Endothelial cell of umbilical vein (primary cell): Measurements from ENCODE around the gene KCNQ5.

Experiments
- CTCF ChIP-seq, 2 donors: IDR thresholded peaks; 1 replicate in 1 of 2; 2 replicates in 1 of 2; pipeline ENCODE4 v1.5.1; 2011; ENCODE audit warnings: low read length in 2 of 2, mild to moderate bottlenecking in 2 of 2, moderate library complexity in 2 of 2, control low read depth in 1 of 2, inconsistent platforms in 1 of 2, low read depth in 1 of 2; ENCODE audit not compliant: insufficient read depth in 1 of 2; ENCODE audit errors: extremely low read depth in 1 of 2
- EZH2 ChIP-seq: IDR thresholded peaks from 2 replicates; pipeline ENCODE4 v1.6.1; 2012; ENCODE audit warnings: borderline replicate concordance, low read depth, mild to moderate bottlenecking, moderate library complexity, low read length, inconsistent platforms; ENCODE audit not compliant: severe bottlenecking
- JUN ChIP-seq: IDR thresholded peaks from 2 replicates; pipeline ENCODE4 v1.6.1; 2011; ENCODE audit warnings: borderline replicate concordance, low read depth; ENCODE audit not compliant: insufficient read length, insufficient read depth
- MAX ChIP-seq: IDR thresholded peaks from 2 replicates; pipeline ENCODE4 v1.6.1; 2011; ENCODE audit not compliant: insufficient read depth, insufficient read length
- MYC ChIP-seq: IDR thresholded peaks from one replicate; pipeline ENCODE4 v1.6.1; 2011; ENCODE audit warnings: mild to moderate bottlenecking, low read depth, low read length
- POLR2A ChIP-seq: IDR thresholded peaks from 2 replicates; pipeline ENCODE4 v1.6.1; 2012; ENCODE audit warnings: low read depth, mild to moderate bottlenecking, control low read depth, low read length
- POLR2AphosphoS5 ChIP-seq: IDR thresholded peaks from 2 replicates; pipeline ENCODE4 v1.6.1; 2012; ENCODE audit warnings: low read depth, mild to moderate bottlenecking, control low read depth, low read length, moderate library complexity; ENCODE audit not compliant: insufficient read depth

GRCh38 chr6:72972579-72972978 is 350.7 kb downstream of the KCNQ5 start:
- no peak for TF ChIP-seq CTCF (IDR thresholded peaks at IDR 0.05; ENCODE audit: extremely low read depth in 1 of 2, insufficient read depth in 1 of 2, low read depth in 1 of 2, low read length in 2 of 2)
- TF ChIP-seq EZH2 = no peak
- TF ChIP-seq POLR2AphosphoS5 = no peak
- no peak for TF ChIP-seq POLR2A
- TF ChIP-seq MYC = no peak
- no peak for TF ChIP-seq JUN
- no peak for TF ChIP-seq MAX
